Osteoblast (primary cell): ENCODE measurements around the gene CBFB. TPM values are rescaled to one million over a fixed set of nuclear protein-coding genes. Genes with fewer than 3 reads are reported as not detected.

Experiments used
- DNase-seq: peaks from one replicate; pipeline ENCODE4 v3.0.0; 2011; ENCODE audit warnings: low spot score, mixed read lengths; ENCODE audit not compliant: insufficient read length; ENCODE audit errors: missing footprints
- H2AFZ ChIP-seq: 2 replicates; pipeline ENCODE4 v1.6.0; 2011; ENCODE audit warnings: mild to moderate bottlenecking, low read length
- H3K27ac ChIP-seq: 2 replicates; pipeline ENCODE4 v1.5.1; 2011; ENCODE audit warnings: mild to moderate bottlenecking, low read depth, low read length, moderate library complexity
- H3K27me3 ChIP-seq: 2 replicates; pipeline ENCODE4 v1.6.0; 2012; ENCODE audit warnings: mild to moderate bottlenecking, control low read depth, inconsistent platforms, low read length, moderate library complexity; ENCODE audit not compliant: insufficient read depth
- H3K36me3 ChIP-seq: 2 replicates; pipeline ENCODE4 v1.5.1; 2011; ENCODE audit warnings: mild to moderate bottlenecking, low read length, control low read depth, moderate library complexity; ENCODE audit not compliant: insufficient read depth
- H3K4me1 ChIP-seq: 2 replicates; pipeline ENCODE4 v1.5.1; 2011; ENCODE audit warnings: mild to moderate bottlenecking, low read length, control low read depth, moderate library complexity; ENCODE audit not compliant: insufficient read depth
- H3K4me2 ChIP-seq: 2 replicates; pipeline ENCODE4 v1.6.0; 2011; ENCODE audit warnings: mild to moderate bottlenecking, low read length; ENCODE audit not compliant: insufficient read depth
- H3K4me3 ChIP-seq: fragments of 200-600 bp; sonication (generic); 3 replicates; pipeline ENCODE4 v1.5.1; 2012; ENCODE audit warnings: mild to moderate bottlenecking, low read length, inconsistent platforms; ENCODE audit not compliant: insufficient read depth
- H3K79me2 ChIP-seq: 2 replicates; pipeline ENCODE4 v1.6.0; 2012; ENCODE audit warnings: mild to moderate bottlenecking, low read length, control low read depth, inconsistent platforms; ENCODE audit not compliant: insufficient read depth
- H3K9me3 ChIP-seq: 2 replicates; pipeline ENCODE4 v1.5.1; 2011; ENCODE audit warnings: low read depth, low read length, control low read depth
- H4K20me1 ChIP-seq: 2 replicates; pipeline ENCODE4 v1.6.0; 2012; ENCODE audit warnings: mild to moderate bottlenecking, low read length, control low read depth; ENCODE audit not compliant: insufficient read depth
- CTCF ChIP-seq: IDR thresholded peaks from 2 replicates; pipeline ENCODE4 v1.5.1; 2011; ENCODE audit warnings: mild to moderate bottlenecking, low read depth, low read length, moderate library complexity; ENCODE audit errors: extremely low read depth
- total RNA-seq: library from RNA; depleted of rRNA; stranded (reverse); fragments of >200 nt; gene quantifications from 2 replicates; pipeline ENCODE4 v1.2.3, GENCODE V29; 2012

Gene CBFB
- total RNA-seq, 1 donor: 63.0 TPM

- Histone ChIP-seq H3K4me1 (peaks cover 7% of the 10 kb centered on the region), H3K4me2 (no peak overlapping the region), H3K9me3 (no peaks in the 10 kb centered on the region), H2AFZ (no peak overlapping the region), H3K36me3 (no peaks in the 10 kb centered on the region), H3K27me3 (peaks cover 9% of the 10 kb centered on the region), H3K79me2 (no peaks in the 10 kb centered on the region), H3K4me3 (no peak overlapping the region), H4K20me1 (no peaks in the 10 kb centered on the region), H3K27ac (no peak overlapping the region)
- TF ChIP-seq CTCF: no peak
- DNase-seq: no peak
These were observed 32.0 kb upstream of the CBFB start for GRCh38 chr16:66996983-66997358.

GRCh38 chr16:67000384-67001351 lies 28.3 kb upstream of the CBFB start:
- H3K27me3 ChIP-seq: peaks cover 9% of the 10 kb centered on the region
- H4K20me1 ChIP-seq: no peaks in the 10 kb centered on the region
- no peaks in the 10 kb centered on the region for H3K79me2 ChIP-seq
- peaks cover 7% of the 10 kb centered on the region for H3K4me1 ChIP-seq
- peak overlapping the region; percentile 78 for H2AFZ ChIP-seq
- H3K9me3 ChIP-seq: no peaks in the 10 kb centered on the region
- no peak overlapping the region for H3K27ac ChIP-seq
- no peak for TF ChIP-seq CTCF
- H3K4me2 ChIP-seq: peak overlapping the region; percentile 76
- H3K4me3 ChIP-seq: peak overlapping the region; percentile 68
- no peaks in the 10 kb centered on the region for H3K36me3 ChIP-seq
- peak; percentile 94 for DNase-seq

- H3K4me3 ChIP-seq: no peak overlapping the region
- no peaks in the 10 kb centered on the region for H3K9me3 ChIP-seq
- H3K4me1 ChIP-seq: peaks cover 2% of the 10 kb centered on the region
- no peak for TF ChIP-seq CTCF
- H2AFZ ChIP-seq: no peak overlapping the region
- H3K79me2 ChIP-seq: no peaks in the 10 kb centered on the region
- no peak for DNase-seq
- H3K4me2 ChIP-seq: peak overlapping the region; percentile 43
- H3K36me3 ChIP-seq: no peaks in the 10 kb centered on the region
- no peak overlapping the region for H3K27ac ChIP-seq
- H3K27me3 ChIP-seq: peaks cover 9% of the 10 kb centered on the region
- no peaks in the 10 kb centered on the region for H4K20me1 ChIP-seq
These were observed 27.2 kb upstream of the CBFB start for GRCh38 chr16:67001726-67002125.

GRCh38 chr16:67006930-67007658 lies 21.9 kb upstream of the CBFB start:
- peak; percentile 72 for DNase-seq
- Histone ChIP-seq H3K4me2 (no peak overlapping the region), H3K79me2 (no peaks in the 10 kb centered on the region)

More at GRCh38 chr16:67006930-67007658, 21.9 kb upstream of the CBFB start:
- H3K36me3 ChIP-seq: no peaks in the 10 kb centered on the region
- no peaks in the 10 kb centered on the region for H4K20me1 ChIP-seq
- no peaks in the 10 kb centered on the region for H3K27me3 ChIP-seq
- no peak overlapping the region for H3K4me3 ChIP-seq
- H2AFZ ChIP-seq: no peak overlapping the region
- no peak for TF ChIP-seq CTCF
- no peak overlapping the region for H3K27ac ChIP-seq
- no peaks in the 10 kb centered on the region for H3K9me3 ChIP-seq
- H3K4me1 ChIP-seq: peaks cover 7% of the 10 kb centered on the region
